ENCODE data around the gene DNAJC5.

- TF ChIP-seq GATA2 (IDR thresholded peaks at IDR 0.05; ENCODE audit: low read depth, low read length) (no peak), GATA3 (IDR thresholded peaks at IDR 0.05; ENCODE audit: low read depth, low read length) (no peak)
Observed at GRCh38 chr20:63977739-63978276, 82.9 kb downstream of the DNAJC5 start.
